Measurements from ENCODE around the gene PACSIN1. TPM values are rescaled to one million over a fixed set of nuclear protein-coding genes. Genes with fewer than 3 reads are reported as not detected.

The PACSIN1 gene
- total and polyA plus RNA-seq, 2 donors (not counting 3 experiments of a cell fraction or from before 2014, with no cell fraction given), result 0.03 TPM; not detected in 1

- TF ChIP-seq EZH2 (IDR thresholded peaks at IDR 0.05; ENCODE audit: borderline replicate concordance, low read depth, low read length, severe bottlenecking) (no peak), POLR2AphosphoS5 (IDR thresholded peaks at IDR 0.05; ENCODE audit: insufficient read depth, low read depth, low read length) (no peak), CTCF (IDR thresholded peaks at IDR 0.05; ENCODE audit: extremely low read depth in 1 of 2, insufficient read depth in 1 of 2, low read depth in 1 of 2, low read length in 2 of 2) (no peak), JUN (IDR thresholded peaks at IDR 0.05; ENCODE audit: borderline replicate concordance, insufficient read depth, insufficient read length, low read depth) (no peak), MAX (IDR thresholded peaks at IDR 0.05; ENCODE audit: insufficient read depth, insufficient read length) (no peak), FOS (IDR thresholded peaks at IDR 0.05; ENCODE audit: borderline replicate concordance, insufficient read depth, low read length) (no peak), GATA2 (IDR thresholded peaks at IDR 0.05; ENCODE audit: insufficient read depth, insufficient read length, low read depth, low read length) (no peak)
- dilution Hi-C loops (cut with MboI; ENCODE audit: extremely low pct_ligation_motif_present, low sequenced_read_pairs) (no loop called here), intact Hi-C loops (cut with micrococcal nuclease) (no loop called here)
- no peak for DNase-seq (ENCODE audit: low read depth, low spot score)
- Histone ChIP-seq H4K20me1 (replicated peaks; ENCODE audit: control insufficient read depth, extremely low read depth, insufficient read depth, low read length) (no peaks in the 10 kb centered on the region), H3K79me2 (ENCODE audit: control insufficient read depth, insufficient read depth, low read length) (no peaks in the 10 kb centered on the region), H3K27me3 (ENCODE audit: control insufficient read depth in 2 of 2, insufficient read depth in 2 of 2, low read length in 2 of 2) (no peaks in the 10 kb centered on the region), H3K9ac (replicated peaks; ENCODE audit: extremely low read depth, insufficient read depth, low read length) (no peak overlapping the region), H3K4me3 (replicated peaks in 1 of 3; ENCODE audit: insufficient read depth in 1 of 3, low read depth in 1 of 3, low read length in 3 of 3) (no peak overlapping the region), H3K9me1 (replicated peaks; ENCODE audit: control insufficient read depth, extremely low read depth, insufficient read depth, low read length) (no peaks in the 10 kb centered on the region), H3K36me3 (ENCODE audit: control insufficient read depth in 2 of 2, extremely low read depth in 1 of 2, insufficient read depth in 2 of 2, low read length in 2 of 2) (no peaks in the 10 kb centered on the region), H3K9me3 (replicated peaks; ENCODE audit: control insufficient read depth, insufficient read depth, low read length) (no peaks in the 10 kb centered on the region), H3K27ac (ENCODE audit: insufficient read depth, low read depth, low read length) (no peak overlapping the region), H2AFZ (ENCODE audit: low read depth, low read length) (no peak overlapping the region), H3K4me2 (ENCODE audit: insufficient read depth, low read length) (no peak overlapping the region), H3K4me1 (ENCODE audit: control insufficient read depth, extremely low read depth, insufficient read depth, low read length) (no peaks in the 10 kb centered on the region)
- CTCF ChIA-PET, result interaction anchor here (0.9 kb wide), 1 partner anchor 75 kb away, joined by 4 read pairs; no protein-coding TSS in a partner anchor
- POLR2A ChIA-PET, result no interaction called here
- no TSS peak for BruUV-seq (replicated peaks)
- no peak for FAIRE-seq
Observed at GRCh38 chr6:34534656-34535055, 68.8 kb downstream of the PACSIN1 start.

Data from endothelial cell of umbilical vein (primary cell).